HG03432 (cell line): ENCODE data around the gene SUCLG1.
"Not testable (repeated sequence)": the region's sequence is repeated elsewhere in the genome, so short reads cannot be mapped to it uniquely, and the experiment has no call there.

Experiments used
- ATAC-seq: cut with Tn5 transposase; IDR thresholded peaks from one replicate; pipeline ENCODE4 v1.9.1; 2021; ENCODE audit warnings: mild to moderate bottlenecking, moderate library complexity; ENCODE audit not compliant: unreplicated experiment

The SUCLG1 gene

DNA sequence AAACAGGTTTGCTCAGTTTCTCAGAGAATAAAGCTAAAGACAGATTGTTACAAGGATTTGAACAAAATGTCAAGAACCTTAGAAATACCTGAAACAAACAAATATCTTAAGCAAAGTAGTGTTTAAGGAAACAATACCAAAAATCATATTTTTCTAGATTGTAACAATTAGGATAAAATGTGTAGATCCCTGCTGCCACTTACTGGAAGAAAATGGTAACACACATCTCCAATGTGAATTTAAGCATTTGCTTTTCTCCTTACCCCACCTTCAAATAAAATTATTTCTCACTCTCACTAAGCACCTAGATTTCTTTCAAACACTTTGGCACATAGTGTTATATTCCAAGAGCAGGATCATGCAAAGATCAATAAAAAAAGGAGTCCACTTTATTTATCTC, 34.9 kb downstream of the SUCLG1 start:
- no peak for ATAC-seq

- no peak for ATAC-seq
These were observed 37.3 kb downstream of the SUCLG1 start for GRCh38 chr2:84421791-84422190.

DNA sequence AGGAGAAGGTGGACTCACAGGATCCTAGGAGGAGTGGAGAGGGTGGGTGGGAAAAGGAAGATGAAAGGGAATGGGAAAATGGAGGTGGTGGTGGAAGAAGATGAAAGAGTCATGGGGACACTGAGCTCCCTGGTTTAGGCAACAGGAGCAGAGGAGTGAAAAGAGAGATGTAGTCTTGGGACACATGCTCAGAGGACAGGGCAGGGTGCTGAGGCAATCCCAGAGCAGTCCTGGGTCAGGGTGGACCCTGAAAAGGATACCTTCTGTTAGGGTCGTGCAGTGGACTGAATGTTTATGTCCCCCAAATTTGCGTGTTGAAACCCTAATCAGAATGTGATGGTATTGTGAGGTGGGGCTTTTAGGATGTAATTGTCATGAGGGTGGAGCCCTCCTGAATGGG, 37.9 kb downstream of the SUCLG1 start:
- no peak for ATAC-seq

- ATAC-seq: no peak
These were observed 41.5 kb downstream of the SUCLG1 start for GRCh38 chr2:84417453-84418145.

- no peak for ATAC-seq
These were observed 49.5 kb downstream of the SUCLG1 start for GRCh38 chr2:84409531-84409930.

- not testable (repeated sequence) for ATAC-seq
These were observed 57.0 kb downstream of the SUCLG1 start for GRCh38 chr2:84402111-84402510.

GRCh38 chr2:84399839-84400238, 59.2 kb downstream of the SUCLG1 start:
- ATAC-seq: not testable (repeated sequence)

DNA sequence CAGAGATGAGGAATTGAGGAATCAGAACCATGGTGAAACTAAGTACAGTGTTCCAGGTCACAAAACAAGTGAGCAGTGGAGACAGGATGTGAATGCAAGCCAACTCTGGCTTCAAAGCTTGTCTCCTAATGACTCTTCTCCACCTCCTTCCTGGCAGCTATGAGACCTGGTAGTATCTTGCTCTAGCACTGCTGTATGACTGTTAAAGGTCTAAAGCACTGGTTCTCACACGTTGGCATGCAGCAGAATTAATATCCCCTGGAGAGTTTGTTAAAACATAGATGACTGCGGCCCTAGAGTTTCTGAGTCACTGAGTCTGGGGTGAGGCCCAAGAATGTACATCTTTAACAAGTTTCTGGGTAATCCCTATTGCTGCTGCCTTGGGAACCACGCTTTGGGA, 63.3 kb downstream of the SUCLG1 start:
- no peak for ATAC-seq

- ATAC-seq: no peak
These were observed 64.5 kb downstream of the SUCLG1 start for GRCh38 chr2:84394628-84395027.

- no peak for ATAC-seq
These were observed 65.3 kb downstream of the SUCLG1 start for GRCh38 chr2:84393829-84394228.

- no peak for ATAC-seq
These were observed 69.3 kb downstream of the SUCLG1 start for GRCh38 chr2:84389794-84390193.

GRCh38 chr2:84388921-84389490, 70.1 kb downstream of the SUCLG1 start:
- ATAC-seq: no peak

DNA sequence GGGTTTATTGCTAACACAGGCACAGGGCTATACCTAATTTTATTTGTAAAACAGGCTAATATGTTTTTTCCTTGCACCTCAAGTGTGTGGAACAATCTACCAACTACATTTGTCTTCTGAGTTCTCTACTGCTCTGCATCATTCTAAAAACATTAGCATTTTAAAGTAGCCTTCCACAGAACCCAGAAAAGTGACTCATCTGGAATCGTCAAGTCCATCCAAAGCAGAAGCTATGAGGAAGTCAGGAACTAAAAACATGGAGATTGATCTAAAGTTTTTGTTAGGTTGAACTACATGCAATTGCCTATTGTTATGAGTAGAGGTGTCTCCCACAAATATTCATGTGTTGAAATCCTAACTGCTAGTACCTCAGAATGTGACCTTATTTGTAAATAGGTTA, 70.9 kb downstream of the SUCLG1 start:
- no peak for ATAC-seq

DNA sequence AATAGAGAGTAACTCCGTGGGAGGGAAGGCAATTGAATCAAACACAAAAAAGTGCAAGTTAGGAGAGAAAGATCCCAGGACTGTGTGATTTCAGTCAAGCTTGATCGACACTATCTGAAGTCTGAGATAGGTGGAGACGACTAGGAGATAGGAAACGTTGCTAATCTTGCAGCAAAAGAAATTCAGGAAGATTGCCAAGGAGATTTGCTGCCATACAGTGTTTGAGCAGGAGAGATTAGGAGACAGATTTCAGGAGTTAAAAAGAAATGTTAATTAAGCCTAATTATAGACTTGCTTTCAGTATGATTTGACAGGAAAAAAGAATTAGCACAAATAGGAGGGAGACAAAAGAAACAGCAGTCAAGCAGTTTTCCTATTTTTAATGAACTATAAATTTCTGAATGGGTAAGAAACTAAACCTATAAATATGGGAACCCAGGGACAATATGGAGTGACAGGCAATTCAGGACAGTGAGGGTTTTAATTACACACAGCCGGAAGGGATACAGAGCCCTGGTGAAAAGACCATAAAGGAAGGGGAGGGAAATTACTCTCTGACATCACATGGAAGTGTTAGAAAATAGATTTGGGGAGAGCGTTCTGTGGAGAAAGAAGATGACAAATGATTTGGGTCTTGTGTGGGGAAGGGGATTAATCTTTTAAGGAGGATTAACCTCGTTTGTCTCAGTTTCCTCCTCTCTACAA, 72.6 kb downstream of the SUCLG1 start:
- ATAC-seq: no peak

DNA sequence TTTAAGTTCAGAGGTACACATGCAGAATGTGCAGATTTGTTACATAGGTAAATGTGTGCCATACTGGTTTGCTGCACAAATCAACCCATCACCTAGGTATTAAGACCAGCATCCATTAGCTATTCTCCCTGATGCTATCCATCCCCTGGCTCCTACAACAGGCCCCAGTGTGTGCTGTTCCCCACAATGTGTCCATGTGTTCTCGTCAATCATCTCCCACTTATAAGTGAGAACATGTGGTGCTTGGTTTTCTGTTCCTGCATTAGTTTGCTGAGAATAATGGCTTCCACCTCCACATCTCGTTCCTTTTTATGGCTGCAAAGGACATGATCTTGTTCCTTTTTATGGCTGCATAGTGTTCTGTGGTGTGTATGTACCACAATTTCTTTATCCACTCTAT, 75.8 kb downstream of the SUCLG1 start:
- ATAC-seq: no peak

GRCh38 chr2:84380875-84381274, 78.2 kb downstream of the SUCLG1 start:
- no peak for ATAC-seq

DNA sequence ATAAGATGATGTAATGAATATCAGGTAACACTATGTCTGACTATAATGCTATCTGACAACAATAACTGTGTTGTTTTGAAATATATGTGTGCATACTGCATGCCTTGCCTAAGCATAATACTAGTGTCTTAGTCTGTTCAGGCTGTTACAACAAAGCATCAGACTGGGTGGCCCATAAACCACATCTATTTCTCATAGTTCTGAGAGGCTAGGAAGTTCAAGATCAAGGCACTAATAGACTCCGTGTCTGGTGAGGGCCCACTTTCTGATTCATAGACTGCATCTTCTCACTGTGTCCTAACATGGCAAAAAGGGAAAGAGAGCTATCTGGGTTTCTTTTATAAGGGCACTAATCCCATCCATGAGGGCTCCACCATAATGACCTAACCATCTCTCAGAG, 80.1 kb downstream of the SUCLG1 start:
- ATAC-seq: no peak

- no peak for ATAC-seq
These were observed 84.1 kb downstream of the SUCLG1 start for GRCh38 chr2:84375020-84375419.

DNA sequence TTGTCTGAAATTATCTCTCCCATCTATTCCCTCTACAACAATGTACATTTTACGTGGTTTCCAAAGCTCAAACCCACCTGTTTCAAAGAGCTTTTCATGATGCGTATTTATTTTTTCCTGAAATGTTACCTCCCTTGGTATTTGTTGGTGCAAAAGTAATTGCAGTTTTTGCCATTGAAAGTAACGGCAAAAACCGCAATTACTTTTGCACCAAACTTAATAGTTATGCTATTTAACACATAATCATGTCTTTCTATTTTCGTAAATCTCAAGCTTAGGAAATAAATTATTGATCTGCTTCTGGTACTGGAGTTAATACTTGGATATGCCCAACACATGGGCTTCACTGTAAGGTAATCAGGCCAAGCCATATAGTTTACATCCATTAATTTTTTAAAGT, 85.2 kb downstream of the SUCLG1 start:
- no peak for ATAC-seq
